ENCODE data around the gene CMAS. TPM values are rescaled to one million over a fixed set of nuclear protein-coding genes. Genes with fewer than 3 reads are reported as not detected.

CMAS gene
- total RNA-seq, 1 experiment from 2014 or later: 37.7 TPM

GRCh38 chr12:22054155-22054554 is 8.1 kb downstream of the CMAS start:
- Histone ChIP-seq H3K27ac (ENCODE audit: low read depth, low read length, poor library complexity, severe bottlenecking) (no peak overlapping the region), H3K36me3 (ENCODE audit: insufficient read depth, low read length, poor library complexity, severe bottlenecking) (peaks cover 24% of the 10 kb centered on the region), H3K27me3 (replicated peaks; ENCODE audit: insufficient read depth, low read depth, low read length, poor library complexity) (no peaks in the 10 kb centered on the region), H3K4me3 (ENCODE audit: low read depth, low read length, poor library complexity, severe bottlenecking) (no peak overlapping the region), H3K4me1 (ENCODE audit: insufficient read depth, low read length, poor library complexity, severe bottlenecking) (no peaks in the 10 kb centered on the region), H3K9me3 (ENCODE audit: low read depth, low read length, poor library complexity, severe bottlenecking) (no peaks in the 10 kb centered on the region)
- no peak for DNase-seq (ENCODE audit: low spot score)
- intact Hi-C loops (cut with micrococcal nuclease; ENCODE audit: unreplicated experiment): no loop called here
- no peak for TF ChIP-seq CTCF (conservative IDR thresholded peaks at IDR 0.05; ENCODE audit: low read depth, low read length)
- no peak for TF ChIP-seq EZH2 (IDR thresholded peaks at IDR 0.05; ENCODE audit: borderline replicate concordance, low read depth, low read length, poor library complexity, severe bottlenecking)
- ChIA-PET POLR2A (ENCODE audit: low non-redundant PET) (no interaction called here), CTCF (no interaction called here)
- BruUV-seq (replicated peaks): no TSS peak

- Histone ChIP-seq H3K4me1 (ENCODE audit: insufficient read depth, low read length, poor library complexity, severe bottlenecking) (no peaks in the 10 kb centered on the region), H3K9me3 (ENCODE audit: low read depth, low read length, poor library complexity, severe bottlenecking) (no peaks in the 10 kb centered on the region), H3K27ac (ENCODE audit: low read depth, low read length, poor library complexity, severe bottlenecking) (no peak overlapping the region), H3K4me3 (ENCODE audit: low read depth, low read length, poor library complexity, severe bottlenecking) (no peak overlapping the region), H3K27me3 (replicated peaks; ENCODE audit: insufficient read depth, low read depth, low read length, poor library complexity) (no peaks in the 10 kb centered on the region), H3K36me3 (ENCODE audit: insufficient read depth, low read length, poor library complexity, severe bottlenecking) (peaks cover 40% of the 10 kb centered on the region)
- CTCF ChIA-PET: no interaction called here
- BruUV-seq (replicated peaks): no TSS peak
- DNase-seq (ENCODE audit: low spot score): no peak
- POLR2A ChIA-PET (ENCODE audit: low non-redundant PET): no interaction called here
- TF ChIP-seq CTCF (conservative IDR thresholded peaks at IDR 0.05; ENCODE audit: low read depth, low read length) (no peak), EZH2 (IDR thresholded peaks at IDR 0.05; ENCODE audit: borderline replicate concordance, low read depth, low read length, poor library complexity, severe bottlenecking) (no peak)
- intact Hi-C loops (cut with micrococcal nuclease; ENCODE audit: unreplicated experiment): no loop called here
These were observed 10.6 kb downstream of the CMAS start for GRCh38 chr12:22056607-22057006.

- H3K4me3 ChIP-seq (ENCODE audit: low read depth, low read length, poor library complexity, severe bottlenecking): no peak overlapping the region
- BruUV-seq (replicated peaks): no TSS peak
- DNase-seq (ENCODE audit: low spot score): no peak
- TF ChIP-seq EZH2 (IDR thresholded peaks at IDR 0.05; ENCODE audit: borderline replicate concordance, low read depth, low read length, poor library complexity, severe bottlenecking): no peak
- ChIA-PET CTCF (no interaction called here), POLR2A (ENCODE audit: low non-redundant PET) (no interaction called here)
- H3K27me3 ChIP-seq (replicated peaks; ENCODE audit: insufficient read depth, low read depth, low read length, poor library complexity): no peaks in the 10 kb centered on the region
- H3K9me3 ChIP-seq (ENCODE audit: low read depth, low read length, poor library complexity, severe bottlenecking): no peaks in the 10 kb centered on the region
- H3K36me3 ChIP-seq (ENCODE audit: insufficient read depth, low read length, poor library complexity, severe bottlenecking): peaks cover 67% of the 10 kb centered on the region
- no peaks in the 10 kb centered on the region for H3K4me1 ChIP-seq (ENCODE audit: insufficient read depth, low read length, poor library complexity, severe bottlenecking)
- intact Hi-C loops (cut with micrococcal nuclease; ENCODE audit: unreplicated experiment): no loop called here
- no peak overlapping the region for H3K27ac ChIP-seq (ENCODE audit: low read depth, low read length, poor library complexity, severe bottlenecking)
These were observed 14.1 kb downstream of the CMAS start for GRCh38 chr12:22059976-22060647.

GRCh38 chr12:22064968-22065367 is 18.9 kb downstream of the CMAS start:
- CTCF ChIA-PET: no interaction called here
- no peak for DNase-seq (ENCODE audit: low spot score)
- no peak overlapping the region for H3K4me3 ChIP-seq (ENCODE audit: low read depth, low read length, poor library complexity, severe bottlenecking)
- no peaks in the 10 kb centered on the region for H3K4me1 ChIP-seq (ENCODE audit: insufficient read depth, low read length, poor library complexity, severe bottlenecking)
- BruUV-seq (replicated peaks): no TSS peak
- peaks cover 39% of the 10 kb centered on the region for H3K36me3 ChIP-seq (ENCODE audit: insufficient read depth, low read length, poor library complexity, severe bottlenecking)
- POLR2A ChIA-PET (ENCODE audit: low non-redundant PET): no interaction called here
- intact Hi-C loops (cut with micrococcal nuclease; ENCODE audit: unreplicated experiment): no loop called here
- H3K27me3 ChIP-seq (replicated peaks; ENCODE audit: insufficient read depth, low read depth, low read length, poor library complexity): no peaks in the 10 kb centered on the region
- no peaks in the 10 kb centered on the region for H3K9me3 ChIP-seq (ENCODE audit: low read depth, low read length, poor library complexity, severe bottlenecking)
- TF ChIP-seq EZH2 (IDR thresholded peaks at IDR 0.05; ENCODE audit: borderline replicate concordance, low read depth, low read length, poor library complexity, severe bottlenecking) (no peak), CTCF (conservative IDR thresholded peaks at IDR 0.05; ENCODE audit: low read depth, low read length) (no peak)
- no peak overlapping the region for H3K27ac ChIP-seq (ENCODE audit: low read depth, low read length, poor library complexity, severe bottlenecking)
